Renal pelvis (tissue), 12 donors: Measurements from ENCODE around the gene MRPL46. TPM values are rescaled to one million over a fixed set of nuclear protein-coding genes. Genes with fewer than 3 reads are reported as not detected.

Source experiments
- DNase-seq: peaks from one replicate; pipeline ENCODE4 v3.0.0-alpha.2; 2013
- long read RNA-seq, 16 experiments: transcript quantifications; one replicate each; lab custom pipeline, GENCODE V29; 2026
- polyA plus RNA-seq, 3 donors: library from polyadenylated mRNA; unstranded; fragments of 120-200 nt; gene quantifications; one replicate each; pipeline ENCODE4 v1.2.1, GENCODE V29; 2013; ENCODE audit not compliant: insufficient read length in 3 of 3

MRPL46 gene
- polyA plus RNA-seq = 10 to 100 TPM; 27.7 to 35.2 (median 33.9) TPM
- long read RNA-seq, donor 1, transcript MRPL46-201 (4 exons, 1,019 nt) = major isoform, 28 of 28 reads
- long read RNA-seq, donor 1, partial matches to known transcripts = 0 of 28 reads
- long read RNA-seq, donor 1, other reads (novel, unspliced or antisense) = 0 of 28 reads
- long read RNA-seq, donor 2, transcript MRPL46-201 (4 exons, 1,019 nt) = major isoform, 31 of 33 reads
- long read RNA-seq, donor 2, partial matches to known transcripts = 0 of 33 reads
- long read RNA-seq, donor 2, other reads (novel, unspliced or antisense) = 0 of 33 reads
- long read RNA-seq, donor 3, transcript MRPL46-201 (4 exons, 1,019 nt) = major isoform, 24 of 26 reads
- long read RNA-seq, donor 3, partial matches to known transcripts = 0 of 26 reads
- long read RNA-seq, donor 3, other reads (novel, unspliced or antisense) = 0 of 26 reads
- long read RNA-seq, donor 4, transcript MRPL46-201 (4 exons, 1,019 nt) = major isoform, 33 of 35 reads
- long read RNA-seq, donor 4, partial matches to known transcripts = 0 of 35 reads
- long read RNA-seq, donor 4, other reads (novel, unspliced or antisense) = 0 of 35 reads
- long read RNA-seq, donor 5, transcript MRPL46-201 (4 exons, 1,019 nt) = major isoform, 13 of 15 reads
- long read RNA-seq, donor 5, partial matches to known transcripts = 0 of 15 reads
- long read RNA-seq, donor 5, other reads (novel, unspliced or antisense) = 0 of 15 reads
- long read RNA-seq, donor 6, transcript MRPL46-201 (4 exons, 1,019 nt) = major isoform, 32 of 33 reads
- long read RNA-seq, donor 6, partial matches to known transcripts = 0 of 33 reads
- long read RNA-seq, donor 6, other reads (novel, unspliced or antisense) = 0 of 33 reads
- long read RNA-seq, donor 7, transcript MRPL46-201 (4 exons, 1,019 nt) = major isoform, 25 of 46 reads
- long read RNA-seq, donor 7, transcript MRPL46-202 (2 exons, 1,002 nt) = minor isoform, 9 of 46 reads
- long read RNA-seq, donor 7, partial matches to known transcripts = 12 of 46 reads
- long read RNA-seq, donor 7, other reads (novel, unspliced or antisense) = 0 of 46 reads
- long read RNA-seq, donor 8, transcript MRPL46-201 (4 exons, 1,019 nt) = major isoform, 14 of 14 reads
- long read RNA-seq, donor 8, partial matches to known transcripts = 0 of 14 reads
- long read RNA-seq, donor 8, other reads (novel, unspliced or antisense) = 0 of 14 reads
- long read RNA-seq, donor 9, transcript MRPL46-201 (4 exons, 1,019 nt) = major isoform, 35 of 46 reads
- long read RNA-seq, donor 9, transcript MRPL46-202 (2 exons, 1,002 nt) = minor isoform, 6 of 46 reads
- long read RNA-seq, donor 9, partial matches to known transcripts = 0 of 46 reads
- long read RNA-seq, donor 9, other reads (novel, unspliced or antisense) = 5 of 46 reads
- long read RNA-seq, donor 10, transcript MRPL46-201 (4 exons, 1,019 nt) = major isoform, 21 of 25 reads
- long read RNA-seq, donor 10, partial matches to known transcripts = 0 of 25 reads
- long read RNA-seq, donor 10, other reads (novel, unspliced or antisense) = 0 of 25 reads
- long read RNA-seq, donor 11, transcript MRPL46-201 (4 exons, 1,019 nt) = major isoform, 14 of 17 reads
- long read RNA-seq, donor 11, partial matches to known transcripts = 0 of 17 reads
- long read RNA-seq, donor 11, other reads (novel, unspliced or antisense) = 0 of 17 reads
- long read RNA-seq, donor 12, transcript MRPL46-201 (4 exons, 1,019 nt) = major isoform, 29 of 30 reads
- long read RNA-seq, donor 12, partial matches to known transcripts = 0 of 30 reads
- long read RNA-seq, donor 12, other reads (novel, unspliced or antisense) = 0 of 30 reads
- long read RNA-seq, donor 13, transcript MRPL46-201 (4 exons, 1,019 nt) = major isoform, 20 of 24 reads
- long read RNA-seq, donor 13, partial matches to known transcripts = 0 of 24 reads
- long read RNA-seq, donor 13, other reads (novel, unspliced or antisense) = 0 of 24 reads
- long read RNA-seq, donor 14 = 0 reads
- long read RNA-seq, donor 15 = 0 reads
- long read RNA-seq, donor 16, transcript MRPL46-201 (4 exons, 1,019 nt) = major isoform, 28 of 30 reads
- long read RNA-seq, donor 16, partial matches to known transcripts = 0 of 30 reads
- long read RNA-seq, donor 16, other reads (novel, unspliced or antisense) = 0 of 30 reads

DNA sequence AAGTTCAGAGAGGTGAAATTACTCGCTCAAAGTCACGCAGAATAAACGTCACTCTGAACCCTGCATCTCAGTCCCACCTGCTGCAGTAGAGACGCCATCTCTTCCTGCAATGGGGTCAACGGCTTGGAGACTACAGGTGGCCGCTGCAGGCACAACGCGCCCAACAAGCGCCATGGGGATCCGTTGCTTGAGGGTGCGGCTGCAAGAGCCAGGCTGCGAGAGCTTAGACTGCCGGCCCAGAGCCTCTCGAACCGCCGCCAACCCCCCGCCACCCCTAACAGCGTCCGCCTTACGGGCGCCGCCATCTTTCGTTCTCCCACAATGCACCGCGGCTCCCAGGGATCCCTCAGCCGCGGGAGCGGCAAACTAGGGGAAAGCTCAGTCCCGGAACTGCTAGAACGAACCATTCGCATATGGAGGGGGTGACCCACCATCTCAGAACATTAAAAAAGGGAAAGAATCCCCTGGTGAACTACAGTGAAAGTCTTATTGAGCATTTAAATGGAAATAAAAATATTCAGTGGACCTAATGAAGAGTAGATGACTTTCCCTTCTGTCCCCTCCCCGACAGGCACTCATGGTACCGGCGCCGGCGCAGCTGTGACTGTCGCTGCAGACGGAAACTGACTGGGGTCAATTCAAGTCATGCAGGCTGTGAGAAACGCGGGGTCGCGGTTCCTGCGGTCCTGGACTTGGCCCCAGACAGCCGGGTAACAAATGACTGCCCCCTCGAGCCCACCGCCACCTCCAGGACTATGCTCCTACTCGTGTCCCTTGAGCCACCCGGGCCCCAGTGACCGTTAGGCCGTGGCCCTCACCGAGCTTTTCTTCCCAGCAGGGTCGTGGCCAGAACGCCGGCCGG is at the start of gene MRPL46, which contains the start of gene MRPS11:
TSS of gene MRPL46 (minus strand) at position 316 of the 862 bp plus-strand sequence. CDS start at position 305, 11 bp downstream.
TSS of gene MRPS11 (plus strand) at position 636 of the 862 bp plus-strand sequence. CDS start at position 646, 10 bp downstream.
- DNase-seq = peak; percentile 92

DNA sequence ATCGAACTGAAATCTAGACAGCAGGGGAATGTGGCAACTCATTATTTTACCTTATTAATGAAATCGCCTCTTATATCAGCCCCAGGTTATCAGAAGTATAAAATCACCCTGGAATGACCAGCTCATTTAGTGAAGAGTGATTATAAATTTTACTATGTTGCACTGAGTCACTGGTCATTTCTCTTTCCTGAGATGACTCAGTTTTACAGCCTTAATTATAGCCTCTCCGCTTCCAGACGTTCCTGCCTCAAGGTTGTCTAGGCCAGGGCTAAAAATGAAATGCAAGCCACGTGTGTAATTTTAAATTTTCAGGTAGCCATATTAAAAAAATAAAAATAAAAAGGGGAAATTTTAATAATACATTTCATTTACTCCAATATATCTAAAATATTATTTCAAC is 46.0 kb upstream of the MRPL46 start:
- DNase-seq = no peak

DNA sequence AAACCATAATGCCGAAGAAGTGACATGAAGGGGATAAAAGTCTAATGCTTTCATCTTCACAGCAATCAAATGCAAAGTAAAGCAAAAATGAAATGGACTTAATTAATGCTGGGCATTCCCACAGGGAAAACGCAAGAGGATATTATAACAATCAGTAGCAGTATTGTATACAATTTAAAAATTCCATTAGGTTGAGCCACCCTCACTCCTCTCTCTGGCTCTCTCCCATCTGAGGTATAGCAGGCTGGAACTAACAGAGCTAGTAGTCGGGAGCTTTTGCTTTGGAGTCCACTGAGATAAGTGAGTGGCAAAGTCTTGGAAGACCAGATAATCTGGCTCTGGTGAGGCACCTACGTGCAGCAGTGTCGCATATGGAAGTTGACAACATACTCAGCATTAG is 45.4 kb upstream of the MRPL46 start:
- no peak for DNase-seq

DNA sequence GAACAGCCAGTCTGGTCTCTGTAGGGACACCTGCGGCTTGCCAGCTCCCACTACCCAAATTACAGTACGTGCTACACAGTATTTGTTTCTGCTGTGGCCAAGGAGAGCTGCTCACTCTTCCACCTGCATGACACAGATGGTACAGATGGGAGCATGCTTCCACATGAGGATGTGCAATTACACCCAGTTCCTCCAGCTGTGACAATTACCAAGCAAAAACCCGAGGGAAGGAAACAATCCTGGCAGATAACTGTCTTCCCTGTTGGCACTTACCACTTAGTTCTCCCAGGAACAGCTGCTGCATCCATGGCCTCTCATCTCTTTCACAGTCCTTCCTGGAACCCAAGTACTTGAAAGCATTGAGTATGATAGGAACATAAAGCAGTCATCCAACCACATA is 44.9 kb upstream of the MRPL46 start:
- no peak for DNase-seq

DNA sequence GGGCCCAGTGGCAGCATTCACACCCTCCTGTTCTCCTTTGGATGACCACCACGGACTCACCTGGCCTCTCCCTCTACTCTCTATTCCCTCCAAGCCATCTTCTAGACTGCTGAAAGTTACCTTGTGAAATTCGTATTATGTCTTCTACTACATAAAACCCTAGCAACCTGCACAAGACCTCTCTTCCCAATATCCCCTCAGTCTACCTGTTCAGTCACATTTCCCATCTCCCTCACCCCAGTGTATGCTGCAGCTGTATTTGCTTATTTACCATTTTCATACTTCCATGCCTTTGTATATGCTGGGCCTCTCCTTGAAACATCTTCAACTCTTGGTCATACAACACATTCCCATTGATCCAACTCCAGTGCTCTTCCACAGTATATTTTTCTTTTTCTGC is 44.0 kb upstream of the MRPL46 start:
- no peak for DNase-seq

DNA sequence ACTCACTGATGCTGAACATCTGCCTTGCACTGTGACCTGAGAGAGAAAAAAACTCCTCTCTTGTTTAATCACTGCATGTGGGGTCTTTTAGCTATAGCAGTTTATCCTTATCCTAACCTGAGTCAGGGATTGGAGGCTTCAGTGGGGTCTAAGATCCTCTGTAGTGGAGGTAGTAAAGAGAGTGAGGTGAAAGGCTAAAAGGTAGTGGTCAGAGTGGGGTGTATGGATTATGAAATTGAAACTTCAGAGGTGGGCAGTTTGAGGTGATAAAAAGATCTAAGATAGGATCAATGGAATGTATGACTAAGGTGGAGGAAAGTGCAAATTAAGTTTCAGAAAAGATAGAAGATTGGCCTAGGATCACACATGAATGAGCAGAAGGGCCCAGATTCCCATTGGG is 42.8 kb upstream of the MRPL46 start:
- DNase-seq = no peak

DNA sequence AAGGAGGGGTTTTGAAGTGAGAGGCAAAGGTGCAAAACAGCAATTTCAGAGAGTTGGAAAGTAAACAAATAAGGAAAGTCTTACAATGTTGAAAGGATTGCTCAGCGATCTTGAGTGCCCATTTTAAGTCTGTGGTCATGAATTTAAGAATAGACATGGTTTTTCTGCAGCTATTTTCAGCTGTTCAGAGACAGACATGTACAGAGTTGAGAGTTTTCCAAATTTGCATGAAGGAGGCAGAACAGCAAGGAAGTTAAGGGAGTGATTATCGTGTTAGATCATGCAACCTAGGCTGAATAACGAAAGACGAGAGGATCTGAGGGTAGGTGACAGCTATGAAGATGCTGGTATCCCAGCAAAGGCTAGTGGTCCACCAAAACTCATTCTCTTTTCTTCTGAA is 42.1 kb upstream of the MRPL46 start:
- no peak for DNase-seq

DNA sequence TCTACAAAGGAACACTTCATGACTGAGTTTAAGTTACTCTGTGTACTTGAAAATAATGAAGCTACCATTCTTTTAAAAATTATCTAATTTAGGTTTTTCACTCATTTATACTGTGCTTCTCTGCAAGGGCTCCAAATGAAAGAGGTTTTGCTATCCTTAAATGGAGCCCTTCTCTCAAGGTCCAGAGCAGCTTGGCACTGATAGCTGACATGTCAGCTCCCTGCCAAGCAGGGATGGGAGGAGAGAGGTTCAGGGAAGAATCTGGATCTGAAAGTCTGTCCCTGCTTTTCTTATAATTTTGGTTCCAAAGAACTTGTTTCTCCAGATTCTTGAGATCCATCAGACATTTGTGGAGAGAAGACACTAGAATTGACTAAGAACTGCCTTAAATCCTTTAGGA is 39.4 kb upstream of the MRPL46 start:
- no peak for DNase-seq

DNA sequence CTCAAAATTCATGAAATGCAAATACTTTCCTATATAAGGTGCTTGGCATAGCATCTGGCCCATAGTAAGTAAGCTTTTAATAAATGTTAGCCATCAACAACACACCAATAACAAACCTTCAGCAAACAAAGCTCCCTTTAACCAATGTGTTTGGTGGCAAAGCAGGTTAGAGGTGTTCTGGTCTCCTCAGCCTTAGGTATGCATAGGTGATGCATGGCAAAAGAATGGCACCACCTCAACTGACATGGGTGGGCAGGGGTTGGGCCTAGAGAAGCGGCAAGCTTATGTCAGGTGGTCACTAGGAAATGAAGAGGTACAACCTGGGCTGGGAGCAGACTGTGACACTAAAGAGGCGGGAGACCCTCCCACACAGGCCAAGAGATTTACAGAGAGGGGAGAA is 38.5 kb upstream of the MRPL46 start:
- no peak for DNase-seq

DNA sequence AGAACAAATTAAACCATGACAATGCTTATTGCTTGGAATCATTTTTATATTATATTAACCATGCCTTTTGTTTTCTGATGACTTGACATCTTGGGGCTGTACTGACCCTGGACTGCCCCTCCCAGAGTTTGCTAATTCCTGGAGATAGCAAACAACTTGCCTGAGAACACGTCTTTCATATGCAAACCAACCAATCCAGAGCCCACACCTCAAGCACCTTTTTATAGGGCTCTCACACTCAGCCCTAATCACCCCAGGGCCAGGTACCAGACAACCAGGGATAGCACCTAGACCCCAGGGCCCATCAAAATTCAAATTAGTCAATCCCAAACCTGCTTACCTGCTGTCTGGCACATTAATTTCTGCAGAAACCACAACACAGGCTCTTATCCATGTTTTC is 37.3 kb upstream of the MRPL46 start:
- DNase-seq = no peak

DNA sequence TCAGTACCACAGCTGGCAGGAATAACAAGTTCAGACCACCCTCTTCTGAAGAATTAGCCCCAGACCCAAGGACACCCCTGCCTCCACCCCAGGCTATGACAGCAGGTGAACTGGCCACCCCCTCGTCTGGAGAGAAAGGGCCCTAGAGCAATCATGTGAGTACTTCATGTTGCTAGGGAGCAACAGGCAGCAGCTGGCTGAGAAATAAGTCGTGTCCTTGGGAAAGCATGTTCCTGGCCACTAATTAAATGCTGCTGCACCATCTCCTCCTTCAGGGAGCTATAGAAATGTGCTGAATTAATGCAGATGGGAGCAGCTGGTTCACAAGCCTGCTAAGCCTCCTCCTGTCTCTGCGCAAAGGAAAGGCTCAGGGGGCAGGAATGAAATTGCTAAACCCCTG is 31.8 kb upstream of the MRPL46 start:
- peak; percentile 4 for DNase-seq

DNA sequence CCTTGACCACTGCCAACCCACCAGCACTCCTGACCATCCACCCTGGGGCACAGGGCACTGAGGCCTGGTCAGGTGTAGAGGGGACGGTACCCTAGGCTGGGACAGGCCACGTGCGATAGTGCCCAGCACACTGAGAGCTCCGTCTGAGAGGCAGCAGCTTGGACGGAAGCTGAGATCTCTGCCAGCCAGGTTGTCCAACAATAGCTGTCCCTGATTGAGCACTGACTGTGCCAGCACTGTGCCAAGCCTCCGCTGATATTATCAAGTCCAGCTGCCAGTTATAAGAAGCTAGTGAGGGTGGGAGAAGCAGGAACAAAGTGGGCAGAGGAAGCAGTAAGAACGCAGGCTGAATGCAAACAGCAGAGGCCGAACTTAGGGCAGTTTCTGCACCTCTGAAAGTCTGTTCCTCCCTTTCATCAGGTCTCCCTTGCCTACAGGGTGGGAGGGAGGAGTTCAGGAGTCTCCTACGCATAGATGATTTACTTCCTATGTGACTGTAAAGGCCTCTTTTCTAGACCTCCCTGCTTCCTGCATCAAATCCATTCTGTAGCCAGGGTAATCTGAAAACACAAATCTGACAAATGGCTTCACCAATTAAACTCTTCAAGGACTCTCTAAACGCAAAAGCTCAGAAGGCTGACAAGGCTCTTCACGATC is 30.0 kb upstream of the MRPL46 start:
- DNase-seq = peak; percentile 28

DNA sequence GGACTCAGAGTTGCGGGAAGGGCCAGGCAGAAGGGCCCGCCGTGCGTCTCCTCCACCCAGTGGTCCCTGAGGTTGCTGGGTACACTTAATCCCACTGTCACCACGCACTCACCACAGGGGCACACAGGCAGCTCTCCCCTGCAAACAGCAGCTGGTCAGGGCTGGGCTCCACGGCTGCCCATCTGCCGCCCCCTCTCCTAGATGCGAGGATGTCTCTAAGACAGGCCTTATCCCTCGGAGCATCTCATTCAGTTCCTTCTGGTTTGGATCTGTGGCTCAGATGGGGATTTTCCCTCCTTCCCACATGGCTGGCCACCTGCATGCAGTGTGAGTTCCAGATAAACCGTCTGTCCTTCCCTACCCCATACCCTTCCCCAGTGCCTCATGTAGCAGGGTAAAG is 26.7 kb upstream of the MRPL46 start:
- no peak for DNase-seq

DNA sequence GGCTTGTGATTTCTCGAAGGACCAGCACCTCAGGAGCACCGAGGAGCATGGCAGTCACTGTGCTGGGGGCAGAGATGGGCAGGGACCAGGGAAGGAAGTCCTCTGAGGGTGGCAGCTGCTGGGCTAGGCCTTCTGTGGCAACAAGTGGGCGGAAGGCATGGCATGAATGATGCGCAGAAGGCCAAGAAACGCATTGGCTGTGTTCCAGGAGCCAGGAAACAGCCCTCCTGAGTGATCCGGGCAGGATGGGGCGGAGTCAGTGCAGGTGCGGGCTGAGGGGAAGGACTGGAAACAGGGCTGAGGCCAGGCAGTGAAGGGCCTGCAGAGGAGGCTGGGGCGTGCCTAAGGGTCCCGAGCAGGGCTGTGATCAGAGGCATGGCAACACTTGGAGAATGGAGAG is 24.0 kb upstream of the MRPL46 start:
- DNase-seq = no peak

DNA sequence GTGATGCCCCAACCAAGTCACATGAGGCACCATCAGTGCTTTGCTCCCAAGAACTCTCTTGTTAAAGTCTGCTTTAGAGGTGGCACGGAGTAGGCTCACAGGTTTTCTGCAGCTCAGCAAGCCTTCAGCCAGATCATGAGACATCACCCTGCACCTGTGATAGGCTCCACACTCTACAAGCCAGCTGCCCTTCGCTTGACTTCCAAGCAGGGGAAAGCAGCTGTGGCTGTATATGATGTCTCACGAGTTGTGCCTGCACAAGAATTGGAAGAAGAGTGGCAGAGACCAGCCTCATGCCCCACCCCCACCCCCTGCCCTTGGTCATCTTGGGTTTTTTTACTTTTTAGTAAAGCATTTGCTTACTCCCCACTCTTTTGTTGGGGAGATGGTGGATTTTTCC is 22.8 kb upstream of the MRPL46 start:
- DNase-seq = no peak

DNA sequence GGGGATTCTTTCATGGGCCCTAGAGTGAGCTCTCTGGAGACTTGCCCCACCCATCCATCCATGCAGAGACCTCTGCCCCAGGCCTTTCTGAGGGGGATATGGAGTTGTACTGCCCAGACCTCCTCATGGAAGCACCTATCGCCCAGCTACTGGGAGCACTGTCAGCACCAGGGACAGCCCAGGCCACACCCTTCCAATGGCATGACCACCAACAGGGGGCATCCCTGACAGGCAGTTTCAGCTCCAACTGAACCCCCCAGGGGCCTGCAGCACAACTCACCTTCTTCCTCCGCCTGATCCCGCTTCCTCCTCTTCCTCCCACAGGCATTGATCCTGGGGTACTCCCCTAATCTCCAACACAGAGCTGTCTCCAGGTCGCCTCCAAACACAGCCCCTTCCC is 22.1 kb upstream of the MRPL46 start:
- DNase-seq = no peak

DNA sequence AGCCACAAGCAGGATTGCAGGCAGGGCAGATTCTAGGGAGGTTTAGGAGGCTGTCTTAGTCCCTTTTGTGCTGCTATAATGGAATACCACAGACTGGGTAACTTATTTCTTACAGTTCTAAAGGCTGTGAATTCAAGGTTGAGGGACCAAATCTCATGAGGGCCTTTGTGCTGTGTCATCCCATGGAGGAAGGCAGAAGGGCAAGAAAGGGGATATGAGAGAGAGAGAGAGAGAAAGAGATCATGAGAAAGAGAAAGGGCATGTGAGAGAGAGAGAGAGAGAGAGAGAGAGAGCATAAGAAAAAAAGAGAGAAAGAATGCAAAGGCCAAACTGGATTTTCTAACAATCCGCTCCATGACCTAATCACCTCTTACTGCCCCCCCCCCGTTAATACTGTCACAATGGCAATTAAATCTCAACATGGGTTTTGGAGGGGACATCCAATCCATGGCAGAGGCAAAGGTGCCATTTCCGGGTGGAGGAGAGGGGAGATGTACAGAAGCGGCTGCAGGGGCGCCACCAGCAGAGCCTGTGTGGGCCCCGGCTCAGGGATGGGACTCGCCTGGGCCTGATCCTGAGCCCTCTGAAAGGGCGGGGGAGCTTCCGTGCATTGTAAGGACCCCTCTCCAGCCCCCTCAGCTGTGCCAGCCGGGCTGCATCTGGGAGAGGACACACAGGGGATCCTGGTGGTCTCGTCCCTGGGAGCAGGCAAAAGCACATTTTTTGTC is 20.8 kb upstream of the MRPL46 start:
- DNase-seq = no peak
